ENCODE results near the gene BICDL2.
A peak's percentile ranks its signal among the peaks of the same experiment; 100 is the strongest.

Gene BICDL2

DNA sequence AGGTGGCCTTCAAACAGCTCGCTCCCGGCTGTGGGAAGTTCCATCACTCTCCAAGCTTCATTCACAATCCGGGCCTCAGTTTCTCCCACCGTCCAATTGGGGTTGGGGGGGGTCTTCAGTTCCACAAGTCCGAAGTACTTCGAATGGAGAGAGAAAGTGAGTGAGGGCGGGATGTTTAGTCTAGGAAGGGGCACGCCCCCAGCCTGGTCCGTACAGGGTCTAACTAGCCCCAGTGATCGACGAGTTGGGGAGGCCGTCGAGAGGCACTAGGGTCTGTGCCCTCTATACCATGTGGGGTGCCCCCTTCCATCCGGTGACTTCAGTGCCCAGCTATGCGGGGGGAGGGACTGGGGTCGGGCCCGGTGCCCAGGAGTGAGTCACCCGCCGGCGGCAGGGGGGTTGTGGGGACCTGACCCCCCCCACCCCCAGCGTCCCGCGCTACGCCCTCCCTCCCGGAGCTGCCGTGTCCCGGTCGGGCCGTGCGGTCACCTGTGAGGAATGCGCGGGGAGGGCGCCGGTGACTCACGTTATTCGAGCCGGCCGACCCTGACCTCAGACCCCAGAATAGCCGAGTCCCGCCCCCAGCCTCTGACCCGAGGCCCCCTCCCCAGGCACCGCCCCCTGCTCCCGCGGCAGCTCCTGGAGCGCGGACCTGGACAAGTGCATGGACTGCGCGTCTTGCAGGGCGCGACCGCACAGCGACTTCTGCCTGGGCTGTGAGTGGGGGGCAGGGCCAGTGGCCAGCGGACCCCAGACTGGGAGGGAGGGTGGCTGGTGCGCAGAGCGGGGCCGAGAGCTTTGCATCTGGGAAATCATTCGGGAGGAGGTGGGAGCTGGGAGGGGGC lies 15.9 kb downstream of the BICDL2 start:
- TF ChIP-seq, protein P1, sequence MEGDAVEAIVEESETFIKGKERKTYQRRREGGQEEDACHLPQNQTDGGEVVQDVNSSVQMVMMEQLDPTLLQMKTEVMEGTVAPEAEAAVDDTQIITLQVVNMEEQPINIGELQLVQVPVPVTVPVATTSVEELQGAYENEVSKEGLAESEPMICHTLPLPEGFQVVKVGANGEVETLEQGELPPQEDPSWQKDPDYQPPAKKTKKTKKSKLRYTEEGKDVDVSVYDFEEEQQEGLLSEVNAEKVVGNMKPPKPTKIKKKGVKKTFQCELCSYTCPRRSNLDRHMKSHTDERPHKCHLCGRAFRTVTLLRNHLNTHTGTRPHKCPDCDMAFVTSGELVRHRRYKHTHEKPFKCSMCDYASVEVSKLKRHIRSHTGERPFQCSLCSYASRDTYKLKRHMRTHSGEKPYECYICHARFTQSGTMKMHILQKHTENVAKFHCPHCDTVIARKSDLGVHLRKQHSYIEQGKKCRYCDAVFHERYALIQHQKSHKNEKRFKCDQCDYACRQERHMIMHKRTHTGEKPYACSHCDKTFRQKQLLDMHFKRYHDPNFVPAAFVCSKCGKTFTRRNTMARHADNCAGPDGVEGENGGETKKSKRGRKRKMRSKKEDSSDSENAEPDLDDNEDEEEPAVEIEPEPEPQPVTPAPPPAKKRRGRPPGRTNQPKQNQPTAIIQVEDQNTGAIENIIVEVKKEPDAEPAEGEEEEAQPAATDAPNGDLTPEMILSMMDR (IDR thresholded peaks at IDR 0.05; ENCODE audit: extremely low read depth, insufficient read depth, missing control alignments) = no peak
- in situ Hi-C loops (cut with MboI; ENCODE audit: low pct_unique_long_range_greater_than_20kb, low sequenced_read_pairs, unreplicated experiment) = no loop called here
- no peak for DNase-seq (ENCODE audit: low spot score)

DNA sequence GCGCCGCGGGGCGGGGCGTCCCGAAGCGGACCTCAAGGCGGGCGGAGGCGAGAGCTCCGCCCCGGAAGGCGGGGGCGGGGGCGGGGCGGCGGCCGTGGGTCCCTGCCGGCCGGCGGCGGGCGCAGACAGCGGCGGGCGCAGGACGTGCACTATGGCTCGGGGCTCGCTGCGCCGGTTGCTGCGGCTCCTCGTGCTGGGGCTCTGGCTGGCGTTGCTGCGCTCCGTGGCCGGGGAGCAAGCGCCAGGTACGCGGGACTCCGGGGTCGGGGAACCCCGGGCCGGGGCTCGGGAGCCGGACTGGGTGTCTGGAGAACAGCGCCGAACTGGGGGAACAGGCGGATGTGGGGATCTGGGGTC lies 16.5 kb downstream of the BICDL2 start, which contains the start of gene TNFRSF12A:
Gene TNFRSF12A, plus strand, starts transcription at position 122 of the 357 bp plus-strand sequence. Its CDS starts 30 bp downstream, at position 152.
- in situ Hi-C loops (cut with MboI; ENCODE audit: low pct_unique_long_range_greater_than_20kb, low sequenced_read_pairs, unreplicated experiment) = no loop called here
- DNase-seq (ENCODE audit: low spot score) = peak; percentile 95
- TF ChIP-seq, protein P1 (IDR thresholded peaks at IDR 0.05; ENCODE audit: extremely low read depth, insufficient read depth, missing control alignments) = no peak

GRCh38 chr16:3019594-3020246 lies 17.0 kb downstream of the BICDL2 start:
- DNase-seq (ENCODE audit: low spot score) = no peak
- TF ChIP-seq, protein P1 (IDR thresholded peaks at IDR 0.05; ENCODE audit: extremely low read depth, insufficient read depth, missing control alignments) = no peak
- in situ Hi-C loops (cut with MboI; ENCODE audit: low pct_unique_long_range_greater_than_20kb, low sequenced_read_pairs, unreplicated experiment) = no loop called here

- TF ChIP-seq, protein P1 (IDR thresholded peaks at IDR 0.05; ENCODE audit: extremely low read depth, insufficient read depth, missing control alignments) = peak; percentile 47
- peak; percentile 68 for DNase-seq (ENCODE audit: low spot score)
- in situ Hi-C loops (cut with MboI; ENCODE audit: low pct_unique_long_range_greater_than_20kb, low sequenced_read_pairs, unreplicated experiment) = no loop called here
These were observed 18.8 kb downstream of the BICDL2 start, which contains the start of gene CLDN6 for GRCh38 chr16:3017794-3018506. Gene CLDN6, minus strand, starts transcription at chr16:3018183. Its CDS starts 2,162 bp downstream, at chr16:3016021.

GRCh38 chr16:3017344-3017743 lies 19.4 kb downstream of the BICDL2 start:
- TF ChIP-seq, protein P1 (IDR thresholded peaks at IDR 0.05; ENCODE audit: extremely low read depth, insufficient read depth, missing control alignments) = no peak
- DNase-seq (ENCODE audit: low spot score) = no peak
- in situ Hi-C loops (cut with MboI; ENCODE audit: low pct_unique_long_range_greater_than_20kb, low sequenced_read_pairs, unreplicated experiment) = no loop called here

DNA sequence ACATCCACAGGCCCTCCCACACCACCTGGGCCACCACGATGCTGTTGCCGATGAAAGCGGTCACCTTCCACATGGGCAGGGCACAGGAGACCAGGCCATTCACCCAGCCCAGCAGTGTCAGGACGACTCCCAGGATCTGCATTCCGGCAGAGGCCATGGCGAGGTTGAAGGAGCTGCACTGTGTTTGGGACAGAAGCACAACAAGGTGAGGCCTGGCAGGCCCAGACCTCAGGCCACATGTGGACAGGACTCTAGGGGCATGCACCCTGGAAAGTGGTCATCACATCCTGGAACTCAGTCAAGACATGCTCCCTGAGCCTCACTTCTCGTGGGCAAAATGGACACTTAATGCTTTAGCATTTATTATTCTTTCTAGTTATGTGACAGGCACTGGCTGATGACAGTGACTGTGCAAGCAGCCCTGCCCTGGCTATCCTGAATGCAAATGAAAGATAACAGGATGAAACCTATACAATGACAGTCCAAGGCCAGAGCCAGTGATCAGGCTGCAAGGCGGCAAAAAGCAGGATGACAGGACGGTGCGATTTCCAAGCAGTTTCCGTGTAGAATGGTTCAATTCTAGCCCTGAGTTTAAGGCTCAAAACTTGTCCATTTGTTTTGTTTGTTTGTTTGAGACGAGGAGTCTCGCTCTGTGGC lies 20.8 kb downstream of the BICDL2 start:
- TF ChIP-seq, protein P1 (IDR thresholded peaks at IDR 0.05; ENCODE audit: extremely low read depth, insufficient read depth, missing control alignments) = no peak
- DNase-seq (ENCODE audit: low spot score) = no peak

More for the DNA sequence above, 20.8 kb downstream of the BICDL2 start:
- in situ Hi-C loops (cut with MboI; ENCODE audit: low pct_unique_long_range_greater_than_20kb, low sequenced_read_pairs, unreplicated experiment) = no loop called here
